H1 (cell line): Measurements from ENCODE around the gene THOC7. TPM values are rescaled to one million over a fixed set of nuclear protein-coding genes. Genes with fewer than 3 reads are reported as not detected.

Experiments
- CTCF ChIA-PET: fragments of 300-600 bp; sonication (Branson Sonifier 250); formaldehyde crosslinking; loops from one replicate; lab custom pipeline; 2021; ENCODE audit not compliant: partially characterized antibody; lab: Charles Lee
- POLR2A ChIA-PET: fragments of 300-600 bp; sonication (Branson Sonifier 250); formaldehyde crosslinking; loops from one replicate; lab custom pipeline; 2021; ENCODE audit warnings: inconsistent platforms; ENCODE audit not compliant: partially characterized antibody; lab: Charles Lee
- DNase-seq, 2 experiments: peaks; one replicate each; pipeline versions ENCODE4 v3.0.0 to v3.0.0-alpha.2; 2010 to 2022; ENCODE audit warnings: low spot score in 2 of 2, low read depth in 1 of 2, mixed read lengths in 1 of 2
- FAIRE-seq: peaks from 2 replicates; lab custom pipeline; 2011; peaks lifted over from hg19 to GRCh38; lab: Jason Lieb, UNC
- H2AFZ ChIP-seq: 2 replicates; pipeline ENCODE4 v1.8.1; 2012; ENCODE audit warnings: low read length, inconsistent platforms
- H2AK5ac ChIP-seq: 2 replicates; pipeline ENCODE4 v1.6.1; 2013; ENCODE audit warnings: low read depth, low read length
- H2BK120ac ChIP-seq: replicated peaks from 2 replicates; pipeline ENCODE3; 2013; ENCODE audit warnings: low read depth, low read length, inconsistent platforms
- H2BK12ac ChIP-seq: 2 replicates; pipeline ENCODE4 v1.6.1; 2013; ENCODE audit warnings: low read depth, low read length
- H2BK15ac ChIP-seq: 2 replicates; pipeline ENCODE4 v1.6.1; 2013; ENCODE audit warnings: low read length
- H2BK20ac ChIP-seq: 2 replicates; pipeline ENCODE4 v1.6.1; 2013; ENCODE audit warnings: low read length
- H2BK5ac ChIP-seq: 2 replicates; pipeline ENCODE4 v1.6.1; 2013; ENCODE audit warnings: low read depth, low read length
- H3K14ac ChIP-seq: 2 replicates; pipeline ENCODE4 v1.6.1; 2013; ENCODE audit warnings: inconsistent platforms; ENCODE audit not compliant: insufficient read length
- H3K18ac ChIP-seq: 2 replicates; pipeline ENCODE4 v1.6.1; 2013; ENCODE audit warnings: low read length; ENCODE audit errors: extremely low read depth
- H3K23ac ChIP-seq: 2 replicates; pipeline ENCODE4 v1.6.1; 2013; ENCODE audit warnings: inconsistent platforms; ENCODE audit not compliant: insufficient read length
- H3K23me2 ChIP-seq: 2 replicates; pipeline ENCODE4 v1.6.1; 2013; ENCODE audit warnings: low read depth, low read length
- H3K27ac ChIP-seq: 2 replicates; pipeline ENCODE4 v1.6.1; 2011; ENCODE audit warnings: low read depth, low read length, inconsistent platforms
- H3K27me3 ChIP-seq, 4 experiments: replicated peaks in 1 of 4; 1 replicate in 1 of 4; 2 replicates in 3 of 4; pipeline versions ENCODE4 v1.6.1 to v1.8.1; 2011 to 2013; ENCODE audit warnings: low read length in 3 of 4, mild to moderate bottlenecking in 3 of 4, inconsistent platforms in 2 of 4, mixed read lengths in 2 of 4, moderate library complexity in 1 of 4; ENCODE audit not compliant: control insufficient read depth in 3 of 4, insufficient read depth in 3 of 4; ENCODE audit errors: extremely low read depth in 1 of 4
- H3K36me3 ChIP-seq, 4 experiments: 2 replicates each; pipeline versions ENCODE4 v1.6.1 to v1.8.1; 2011 to 2013; ENCODE audit warnings: mild to moderate bottlenecking in 4 of 4, low read length in 3 of 4, moderate library complexity in 2 of 4, control low read depth in 1 of 4, inconsistent platforms in 1 of 4; ENCODE audit not compliant: insufficient read depth in 4 of 4, control insufficient read depth in 2 of 4
- H3K4ac ChIP-seq: replicated peaks from 2 replicates; pipeline ENCODE3; 2013; ENCODE audit warnings: low read length, low read depth, mixed read lengths, inconsistent platforms; ENCODE audit not compliant: insufficient read length
- H3K4me1 ChIP-seq, 4 experiments: replicated peaks in 1 of 4; 1 replicate in 1 of 4; 2 replicates in 3 of 4; pipeline versions ENCODE4 v1.6.1 to v1.8.1; 2011 to 2013; ENCODE audit warnings: low read length in 3 of 4, inconsistent platforms in 2 of 4, mixed read lengths in 1 of 4; ENCODE audit not compliant: insufficient read depth in 4 of 4, control insufficient read depth in 3 of 4
- H3K4me2 ChIP-seq, 2 experiments: 2 replicates each; pipeline versions ENCODE4 v1.6.1 to v1.8.1; 2011 to 2013; ENCODE audit warnings: low read depth in 2 of 2, low read length in 2 of 2, control low read depth in 1 of 2, inconsistent platforms in 1 of 2, mild to moderate bottlenecking in 1 of 2; ENCODE audit not compliant: insufficient read depth in 1 of 2
- H3K4me3 ChIP-seq, 4 experiments: fragments of 200-600, 300-600 bp in 1 of 4; sonication (generic), shearing (Covaris generic), sonication (Bioruptor Twin) in 1 of 4; 2 replicates each; pipeline versions ENCODE4 v1.5.1 to v1.8.1; 2011 to 2016; ENCODE audit warnings: low read length in 4 of 4, low read depth in 3 of 4, control low read depth in 2 of 4, inconsistent platforms in 2 of 4, mild to moderate bottlenecking in 2 of 4, mixed read lengths in 1 of 4, moderate library complexity in 1 of 4; ENCODE audit not compliant: insufficient read depth in 2 of 4; ENCODE audit errors: extremely low read depth in 1 of 4
- H3K56ac ChIP-seq: replicated peaks from 2 replicates; pipeline ENCODE3; 2013; ENCODE audit warnings: low read depth, mild to moderate bottlenecking, mixed read lengths, low read length, inconsistent platforms; ENCODE audit not compliant: insufficient read length
- H3K79me1 ChIP-seq: 2 replicates; pipeline ENCODE4 v1.6.1; 2013; ENCODE audit warnings: low read depth, low read length, control low read depth
- H3K79me2 ChIP-seq, 2 experiments: 2 replicates each; pipeline versions ENCODE4 v1.6.1 to v1.8.1; 2012 to 2013; ENCODE audit warnings: low read length in 2 of 2, mild to moderate bottlenecking in 2 of 2, inconsistent platforms in 1 of 2; ENCODE audit not compliant: insufficient read depth in 2 of 2, control insufficient read depth in 1 of 2
- H3K9ac ChIP-seq, 4 experiments: replicated peaks in 1 of 4; 1 replicate in 1 of 4; 2 replicates in 3 of 4; pipeline versions ENCODE4 v1.6.1 to v1.8.1; 2011 to 2013; ENCODE audit warnings: low read depth in 3 of 4, low read length in 3 of 4, control low read depth in 2 of 4, mild to moderate bottlenecking in 2 of 4, moderate library complexity in 2 of 4, inconsistent platforms in 1 of 4; ENCODE audit errors: extremely low read depth in 1 of 4
- H3K9me3 ChIP-seq, 2 experiments: 2 replicates each; pipeline versions ENCODE4 v1.6.1 to v1.8.1; 2012 to 2013; ENCODE audit warnings: mild to moderate bottlenecking in 2 of 2, moderate library complexity in 2 of 2, control low read depth in 1 of 2, inconsistent platforms in 1 of 2, low read depth in 1 of 2, low read length in 1 of 2, mixed read lengths in 1 of 2; ENCODE audit not compliant: insufficient read depth in 2 of 2
- H4K20me1 ChIP-seq, 2 experiments: replicated peaks in 1 of 2; 2 replicates each; pipeline versions ENCODE3 to v1.8.1; 2011 to 2013; ENCODE audit warnings: inconsistent platforms in 2 of 2, low read length in 2 of 2, mild to moderate bottlenecking in 1 of 2; ENCODE audit not compliant: insufficient read depth in 2 of 2, control insufficient read depth in 1 of 2
- H4K5ac ChIP-seq: 2 replicates; pipeline ENCODE4 v1.6.1; 2013; ENCODE audit warnings: low read length, low read depth, mixed read lengths, inconsistent platforms; ENCODE audit not compliant: insufficient read length
- H4K8ac ChIP-seq: 2 replicates; pipeline ENCODE4 v1.8.0; 2013; ENCODE audit warnings: mild to moderate bottlenecking, moderate library complexity, low read length, inconsistent platforms; ENCODE audit not compliant: insufficient read depth; ENCODE audit errors: extremely low read depth
- H4K91ac ChIP-seq: replicated peaks from 2 replicates; pipeline ENCODE3; 2013; ENCODE audit warnings: low read length, mixed read lengths, inconsistent platforms; ENCODE audit not compliant: insufficient read length
- BACH1 ChIP-seq: IDR thresholded peaks from 2 replicates; pipeline ENCODE4 v1.6.1; 2012; ENCODE audit warnings: low read length, improper control_type of control experiment
- BRCA1 ChIP-seq: IDR thresholded peaks from 2 replicates; pipeline ENCODE4 v1.6.1; 2012; ENCODE audit warnings: low read depth, low read length, improper control_type of control experiment
- CHD1 ChIP-seq: IDR thresholded peaks from 2 replicates; pipeline ENCODE4 v1.6.1; 2012; ENCODE audit warnings: low read depth, low read length, improper control_type of control experiment
- KDM4A ChIP-seq: IDR thresholded peaks from one replicate; pipeline ENCODE4 v1.7.1; 2012; ENCODE audit warnings: low read depth, mild to moderate bottlenecking, moderate library complexity, low read length, inconsistent platforms; ENCODE audit not compliant: severe bottlenecking
- KDM5A ChIP-seq: fragments of 200-600 bp; IDR thresholded peaks from 2 replicates; pipeline ENCODE4 v1.7.1; 2012; ENCODE audit warnings: mild to moderate bottlenecking, low read length, inconsistent platforms, mixed read lengths
- MAFK ChIP-seq: IDR thresholded peaks from 2 replicates; pipeline ENCODE4 v1.6.1; 2012; ENCODE audit warnings: low read depth, mild to moderate bottlenecking, improper control_type of control experiment, low read length
- POLR2A ChIP-seq, 2 experiments: IDR thresholded peaks; 1 replicate in 1 of 2; 2 replicates in 1 of 2; pipeline ENCODE4 v1.6.1; 2011; ENCODE audit warnings: low read depth in 2 of 2, low read length in 2 of 2, mild to moderate bottlenecking in 2 of 2; ENCODE audit errors: control extremely low read depth in 1 of 2
- POU5F1 ChIP-seq: IDR thresholded peaks from 2 replicates; pipeline ENCODE4 v1.6.1; 2011; ENCODE audit warnings: low read depth, mild to moderate bottlenecking, low read length, moderate library complexity
- TBP ChIP-seq: IDR thresholded peaks from 2 replicates; pipeline ENCODE4 v1.6.1; 2011; ENCODE audit warnings: low read depth, low read length, improper control_type of control experiment
- YY1 ChIP-seq: IDR thresholded peaks from 2 replicates; pipeline ENCODE4 v1.6.1; 2011; ENCODE audit warnings: low read depth, mild to moderate bottlenecking, low read length
- whole genome bisulfite sequencing, 2 experiments: shearing (Covaris generic) in 1 of 2; methylation state at CpG; one replicate each; pipeline versions ENCODE4 v1.1.6 to v1.1.7; 2013 to 2015; ENCODE audit warnings: low lambda C conversion rate in 2 of 2, mixed read lengths in 2 of 2, inconsistent platforms in 1 of 2, low coverage in 1 of 2, missing lambda C conversion rate in 1 of 2; ENCODE audit not compliant: insufficient replicate concordance in 2 of 2, insufficient coverage in 1 of 2, insufficient read length in 1 of 2; ENCODE audit errors: extremely low coverage in 1 of 2, missing lambda C conversion rate in 1 of 2; 5-methylcytosine and 5-hydroxymethylcytosine counted together
- polyA plus RNA-seq, 7 experiments: library from polyadenylated mRNA; depleted of rRNA in 3 of 7; stranded (reverse) in 5 of 7; unstranded in 2 of 7; fragments of >200 nt in 5 of 7; fragments of 200-250 nt in 2 of 7; gene quantifications; 1 replicate in 5 of 7; 2 replicates in 1 of 7; 4 replicates in 1 of 7; pipeline versions ENCODE4 v1.2.1 to v1.2.3, GENCODE V29; 2011 to 2013; ENCODE audit warnings: missing spikeins in 2 of 7, mixed read lengths in 2 of 7
- total RNA-seq: library from RNA; stranded (reverse); fragmentation: NEBNext Ultra II Directional; extraction: Animal tissue kit (Norgen Biotek cat#: 25700); gene quantifications from 2 replicates; pipeline ENCODE4 v1.2.1, GENCODE V29; 2021
- TF ChIP-seq, protein P1 (sequence below): IDR thresholded peaks from 2 replicates; pipeline ENCODE4 v1.6.1; 2011; ENCODE audit warnings: low read length, improper control_type of control experiment
- TF ChIP-seq, protein P2 (sequence below), 3 experiments: IDR thresholded peaks; 1 replicate in 2 of 3; 2 replicates in 1 of 3; pipeline versions ENCODE4 v1.5.1 to v1.6.1; 2011; ENCODE audit warnings: low read length in 3 of 3, mild to moderate bottlenecking in 3 of 3, inconsistent platforms in 2 of 3, low read depth in 1 of 3, moderate library complexity in 1 of 3; ENCODE audit not compliant: insufficient read depth in 1 of 3; ENCODE audit errors: control extremely low read depth in 1 of 3

Gene THOC7
- total and polyA plus RNA-seq, 2 of the 8 experiments (the other 6 are each of a cell fraction or from before 2014, with no cell fraction given) = 18.7 to 74.0 TPM

GRCh38 chr3:63876260-63876659, 12.7 kb upstream of the THOC7 start:
- no peaks in the 10 kb centered on the region for H3K27me3 ChIP-seq
- peaks cover 2 to 11% (median 7%) of the 10 kb centered on the region in 4 experiments; a peak in 5 of 7 replicates for H3K4me1 ChIP-seq
- H4K20me1 ChIP-seq = peaks cover 2 to 3% of the 10 kb centered on the region in 2 experiments
- no peaks in the 10 kb centered on the region for H3K9me3 ChIP-seq
- ChIA-PET CTCF (interaction anchor here (0.9 to 1.8 kb wide), 2 partner anchors 20 to 32 kb away, joined by 3 to 5 read pairs; no protein-coding TSS in a partner anchor), POLR2A (interaction anchor here (1.6 kb wide), 1 partner anchor 14 kb away, joined by 6 read pairs; no protein-coding TSS in a partner anchor)
- no peak overlapping the region for H3K27ac ChIP-seq
- no peak overlapping the region for H2AK5ac ChIP-seq
- H2BK15ac ChIP-seq = no peak overlapping the region
- H3K56ac ChIP-seq = no peak overlapping the region
- WGBS, 2 experiments = 91% methylated on average over 3 of the region's 3 CpGs; no CpG with 5 or more reads in 1 of the 2 experiments
- no peaks in the 10 kb centered on the region; the same call in 1 of the 2 replicates for H3K79me1 ChIP-seq
- H2BK120ac ChIP-seq = no peak overlapping the region
- peaks cover 0 to 66% of the 10 kb centered on the region in 2 experiments; a peak in 3 of 4 replicates for H3K79me2 ChIP-seq
- H3K23me2 ChIP-seq = no peaks in the 10 kb centered on the region
- no peak overlapping the region for H2BK12ac ChIP-seq
- no peaks in the 10 kb centered on the region for H3K36me3 ChIP-seq
- no peak overlapping the region for H3K4ac ChIP-seq
- H4K5ac ChIP-seq = no peak overlapping the region
- H3K9ac ChIP-seq = no peak overlapping the region
- H4K91ac ChIP-seq = no peak overlapping the region
- H2BK5ac ChIP-seq = no peak overlapping the region
- no peak overlapping the region for H3K4me3 ChIP-seq
- no peak overlapping the region for H4K8ac ChIP-seq
- H3K4me2 ChIP-seq = no peak overlapping the region
- no peak for DNase-seq
- no peak overlapping the region for H2BK20ac ChIP-seq
- no peak overlapping the region for H3K23ac ChIP-seq
- no peak overlapping the region for H2AFZ ChIP-seq
- H3K18ac ChIP-seq = no peak overlapping the region
- no peak overlapping the region for H3K14ac ChIP-seq
- FAIRE-seq = no peak
- TF ChIP-seq BRCA1 (no peak), TBP (no peak), KDM5A (no peak), BACH1 (no peak), MAFK (no peak), CHD1 (no peak), POU5F1 (no peak), KDM4A (no peak), YY1 (no peak), POLR2A (IDR thresholded peaks at IDR 0.05; ENCODE audit: control extremely low read depth in 1 of 2, low read depth in 2 of 2, low read length in 2 of 2) (no peak)
- TF ChIP-seq, protein P1, sequence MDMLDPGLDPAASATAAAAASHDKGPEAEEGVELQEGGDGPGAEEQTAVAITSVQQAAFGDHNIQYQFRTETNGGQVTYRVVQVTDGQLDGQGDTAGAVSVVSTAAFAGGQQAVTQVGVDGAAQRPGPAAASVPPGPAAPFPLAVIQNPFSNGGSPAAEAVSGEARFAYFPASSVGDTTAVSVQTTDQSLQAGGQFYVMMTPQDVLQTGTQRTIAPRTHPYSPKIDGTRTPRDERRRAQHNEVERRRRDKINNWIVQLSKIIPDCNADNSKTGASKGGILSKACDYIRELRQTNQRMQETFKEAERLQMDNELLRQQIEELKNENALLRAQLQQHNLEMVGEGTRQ = no peak
- TF ChIP-seq, protein P2, sequence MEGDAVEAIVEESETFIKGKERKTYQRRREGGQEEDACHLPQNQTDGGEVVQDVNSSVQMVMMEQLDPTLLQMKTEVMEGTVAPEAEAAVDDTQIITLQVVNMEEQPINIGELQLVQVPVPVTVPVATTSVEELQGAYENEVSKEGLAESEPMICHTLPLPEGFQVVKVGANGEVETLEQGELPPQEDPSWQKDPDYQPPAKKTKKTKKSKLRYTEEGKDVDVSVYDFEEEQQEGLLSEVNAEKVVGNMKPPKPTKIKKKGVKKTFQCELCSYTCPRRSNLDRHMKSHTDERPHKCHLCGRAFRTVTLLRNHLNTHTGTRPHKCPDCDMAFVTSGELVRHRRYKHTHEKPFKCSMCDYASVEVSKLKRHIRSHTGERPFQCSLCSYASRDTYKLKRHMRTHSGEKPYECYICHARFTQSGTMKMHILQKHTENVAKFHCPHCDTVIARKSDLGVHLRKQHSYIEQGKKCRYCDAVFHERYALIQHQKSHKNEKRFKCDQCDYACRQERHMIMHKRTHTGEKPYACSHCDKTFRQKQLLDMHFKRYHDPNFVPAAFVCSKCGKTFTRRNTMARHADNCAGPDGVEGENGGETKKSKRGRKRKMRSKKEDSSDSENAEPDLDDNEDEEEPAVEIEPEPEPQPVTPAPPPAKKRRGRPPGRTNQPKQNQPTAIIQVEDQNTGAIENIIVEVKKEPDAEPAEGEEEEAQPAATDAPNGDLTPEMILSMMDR (IDR thresholded peaks at IDR 0.05; ENCODE audit: control extremely low read depth in 1 of 3, insufficient read depth in 1 of 3, low read depth in 1 of 3, low read length in 3 of 3) = no peak
